Inflammatory macrophage treated with lipopolysaccharide for 1 hour (primary cell): ENCODE data around the gene SBF2.
A peak's percentile ranks its signal among the peaks of the same experiment; 100 is the strongest.
"Not testable (repeated sequence)": the region's sequence is repeated elsewhere in the genome, so short reads cannot be mapped to it uniquely, and the experiment has no call there.

Experiments used
- DNase-seq, 2 donors: peaks; one replicate each; pipeline ENCODE4 v3.0.0-alpha.2; 2020 to 2022

Gene SBF2

DNA sequence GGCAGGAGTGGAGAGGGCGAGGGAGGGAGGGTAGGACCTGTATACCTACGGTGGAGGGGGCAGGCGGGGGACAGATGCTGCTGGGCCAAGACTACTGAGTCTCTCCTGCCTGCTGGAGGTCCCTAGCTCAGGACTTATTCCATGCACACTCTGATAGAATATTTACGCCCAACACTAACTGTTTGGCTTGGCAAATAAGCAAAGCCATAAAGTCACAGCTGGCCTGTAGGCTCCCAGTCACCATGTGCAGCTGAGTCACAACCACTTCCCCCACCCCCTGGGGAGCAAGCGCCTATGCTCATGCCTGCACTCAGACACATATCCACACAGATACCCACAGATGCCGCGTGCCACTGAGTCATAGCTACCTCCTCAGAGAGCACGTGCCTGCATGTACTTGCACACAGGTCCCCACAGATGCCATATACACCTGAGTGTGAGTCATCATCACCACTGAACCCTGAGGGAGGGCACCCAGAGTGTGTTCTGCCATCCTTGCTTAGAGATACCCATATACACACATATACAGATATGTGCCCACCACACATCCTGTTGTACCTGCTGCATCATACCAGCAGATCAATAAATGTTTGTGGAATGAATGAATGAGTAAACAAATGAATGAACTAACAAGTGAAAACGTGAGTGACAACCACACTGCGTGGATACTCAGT is 534.4 kb downstream of the SBF2 start:
- peak; percentile 89 to 94 for DNase-seq

DNA sequence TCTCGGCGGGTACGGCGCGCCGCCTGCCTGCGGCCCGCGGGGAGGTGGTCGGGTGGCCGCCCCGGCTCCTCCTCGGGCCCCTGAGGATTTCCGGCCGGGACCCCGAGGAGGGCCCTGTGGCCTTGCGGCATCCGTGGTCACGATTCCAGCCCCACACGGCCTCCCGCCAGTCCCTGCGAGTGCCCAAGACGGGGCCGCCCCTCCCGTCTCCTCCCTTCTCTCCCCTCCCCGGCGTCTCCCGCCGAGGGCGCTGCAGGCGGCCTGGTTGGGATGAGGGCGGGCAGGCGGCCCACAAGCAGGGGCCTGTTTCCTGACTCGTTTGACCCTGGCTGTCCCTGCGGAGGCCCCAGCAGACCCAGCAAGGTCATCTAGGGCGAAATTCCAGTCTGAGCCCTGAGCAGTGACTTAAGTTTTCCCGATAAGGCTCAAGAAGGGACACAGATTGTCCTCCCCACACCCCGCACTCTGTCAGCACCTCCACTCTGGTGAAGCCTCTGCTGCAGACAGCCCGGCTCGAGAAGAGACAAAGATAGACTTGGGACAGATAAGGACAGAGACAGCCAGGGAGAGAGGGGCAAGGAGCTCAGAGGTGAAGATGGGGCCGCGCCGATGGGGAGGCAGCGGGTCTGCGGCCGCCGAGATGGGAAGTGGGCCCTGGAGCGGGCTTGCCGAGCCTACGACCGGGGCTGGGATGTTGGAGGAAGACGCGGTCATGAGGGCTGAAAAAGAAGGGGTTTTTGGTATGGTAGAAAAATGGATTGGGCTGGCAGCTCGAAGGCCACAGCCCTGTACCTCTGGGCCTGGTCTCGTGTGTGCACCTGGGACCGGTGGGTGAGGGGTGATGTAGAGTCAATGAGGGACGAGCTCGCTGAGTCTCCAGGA is 535.1 kb downstream of the SBF2 start:
- DNase-seq, result peak; percentile 42 to 67

DNA sequence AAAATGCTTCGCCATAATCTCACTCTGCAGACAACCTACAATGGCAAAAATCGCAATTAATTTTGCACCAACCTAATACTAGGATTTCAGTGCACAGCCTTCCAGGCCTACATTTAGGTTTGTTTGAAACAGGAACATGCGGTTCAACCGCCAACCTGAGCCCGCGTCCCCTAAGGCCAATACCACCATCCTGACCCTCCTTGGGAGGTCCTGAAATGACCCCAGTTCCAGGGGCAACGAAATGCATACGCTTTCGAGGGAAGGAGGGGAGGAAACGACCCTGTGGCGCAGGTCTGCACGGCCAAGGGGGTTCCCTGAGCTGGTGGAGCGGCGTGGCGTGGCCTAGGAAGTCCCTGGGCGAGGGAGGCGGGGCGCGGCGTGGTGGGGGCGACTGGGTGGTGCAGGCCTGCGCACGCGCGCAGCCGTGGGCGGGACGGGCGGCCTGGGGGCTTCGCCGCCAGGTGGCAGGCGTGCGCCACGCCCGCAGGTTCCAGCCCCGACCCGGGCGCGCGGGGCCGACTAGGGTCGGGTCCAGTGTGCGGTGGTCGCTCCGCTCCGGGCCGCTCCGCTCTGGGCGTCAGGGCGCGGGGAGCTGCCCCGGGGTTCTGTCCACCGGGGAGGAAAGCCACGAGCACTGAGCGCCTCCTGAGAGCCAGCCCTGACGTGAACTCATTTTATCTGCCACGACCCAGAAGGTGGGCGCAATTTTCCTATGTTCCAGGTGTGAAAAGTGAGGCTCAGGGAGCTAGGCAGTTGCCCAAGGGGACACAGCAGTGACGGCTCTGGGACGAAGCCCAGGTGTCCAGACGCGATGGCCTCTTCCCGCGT is 536.0 kb downstream of the SBF2 start:
- peak; percentile 85 to 90 for DNase-seq

DNA sequence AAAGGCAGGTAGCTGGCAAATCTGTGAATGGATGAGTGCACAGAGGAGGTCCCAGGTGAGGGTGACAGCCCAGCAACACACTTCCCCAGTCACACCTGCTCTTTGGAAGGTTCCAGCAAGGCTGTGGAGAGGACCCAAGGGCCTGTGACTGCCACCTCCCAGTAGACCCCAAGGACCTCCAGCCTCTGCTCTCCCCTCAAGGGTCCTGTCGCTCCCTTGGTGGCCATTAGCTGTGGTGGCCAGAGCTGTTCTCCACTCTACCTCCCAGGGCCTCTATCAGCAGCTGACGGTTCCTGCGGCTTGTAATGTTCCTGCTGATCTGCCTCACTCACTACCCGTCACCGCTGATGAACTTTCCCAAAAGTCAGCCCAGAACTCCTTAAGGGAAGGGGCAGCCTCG is 537.1 kb downstream of the SBF2 start:
- no peak for DNase-seq

DNA sequence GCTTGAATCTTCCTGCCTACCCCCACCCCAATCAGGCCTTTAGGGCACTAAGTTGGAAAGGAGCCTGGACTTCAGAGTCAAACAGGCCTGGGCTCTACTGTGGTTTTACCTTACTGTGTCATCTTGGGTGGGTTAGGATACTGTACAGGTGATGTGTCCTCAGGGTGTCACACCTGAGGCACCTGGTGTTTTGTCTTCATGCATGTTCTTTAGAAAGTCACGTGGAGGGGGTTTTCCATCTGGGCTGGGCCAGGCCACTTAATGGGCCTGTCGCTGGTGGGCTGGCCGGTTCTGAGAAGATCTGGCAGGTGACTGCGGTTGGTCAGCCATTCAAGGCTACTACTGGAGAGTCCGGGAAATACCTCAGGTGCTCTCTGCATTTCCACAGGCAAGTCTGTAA is 537.6 kb downstream of the SBF2 start:
- DNase-seq, result no peak

DNA sequence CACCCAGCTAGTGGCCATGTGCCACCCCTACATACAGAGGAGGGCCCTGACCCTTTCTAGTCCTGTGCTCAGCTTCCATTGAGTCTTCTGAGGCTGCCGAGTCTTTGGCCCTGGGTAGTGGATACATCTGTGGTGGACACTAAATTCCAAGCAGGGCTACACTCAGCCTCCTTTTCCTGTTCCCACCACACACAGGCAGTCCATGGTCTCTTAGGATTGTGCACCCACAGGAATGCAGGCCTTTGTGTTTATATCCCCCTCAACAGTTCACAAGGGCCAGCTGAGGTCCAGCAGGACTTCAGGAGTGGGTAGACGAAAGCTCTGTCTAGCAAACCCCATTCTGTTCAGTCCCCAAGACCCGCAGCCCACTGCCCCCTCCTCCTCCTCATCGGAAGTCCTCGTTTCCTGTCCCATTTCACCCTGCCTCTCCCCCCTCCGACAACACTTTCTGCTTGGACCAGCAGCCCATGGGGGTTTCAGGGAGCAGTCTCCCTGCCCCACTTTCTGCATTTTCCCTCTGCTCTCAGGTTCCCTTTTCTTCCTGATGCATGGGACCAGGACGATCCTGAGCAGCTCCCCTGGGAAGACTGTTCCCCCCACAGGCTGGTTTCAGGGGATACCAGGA is 538.3 kb downstream of the SBF2 start:
- DNase-seq, result no peak

DNA sequence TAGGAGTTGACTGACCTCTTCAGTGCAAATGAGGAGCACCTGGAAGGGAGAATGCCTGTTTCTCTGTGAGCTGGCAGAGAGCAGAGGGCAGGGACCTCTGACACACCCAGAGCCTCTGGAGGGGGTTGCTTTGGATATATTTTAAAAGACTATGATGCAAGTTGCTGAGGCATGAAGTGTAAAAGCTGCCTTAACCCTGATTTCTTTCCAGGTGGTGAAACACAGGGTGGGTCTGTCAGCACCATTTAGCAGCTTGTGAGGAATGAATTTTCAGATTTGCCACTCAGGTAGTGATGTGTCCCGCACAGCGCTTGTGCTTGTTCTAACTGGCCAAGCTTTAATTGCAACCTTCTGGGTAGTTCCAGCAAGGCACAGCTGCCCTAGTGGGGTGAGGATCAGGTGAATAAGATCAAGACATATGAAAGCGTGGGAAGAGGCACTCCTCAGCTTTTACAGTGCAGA is 540.0 kb downstream of the SBF2 start:
- no peak for DNase-seq

DNA sequence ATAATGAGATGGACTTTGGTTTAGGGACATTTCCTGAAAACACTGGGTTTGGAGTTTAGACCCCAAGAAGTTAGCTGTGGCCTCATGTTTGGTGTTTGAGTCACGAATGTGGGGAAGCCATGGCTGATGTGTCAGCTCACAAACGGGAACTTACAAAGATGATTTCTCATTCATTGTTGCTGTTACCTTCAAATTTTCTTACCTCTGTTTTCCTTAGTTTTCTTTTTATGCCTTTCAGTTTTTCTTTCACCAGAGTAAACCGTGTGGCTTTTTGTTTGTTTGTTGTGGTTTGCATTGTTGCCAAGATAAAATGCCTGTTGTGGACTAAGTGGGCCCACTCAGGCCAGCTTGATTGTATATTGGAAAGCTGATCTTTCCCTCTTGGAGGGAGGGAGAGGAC is 541.0 kb downstream of the SBF2 start:
- peak; percentile 53 to 67 for DNase-seq

DNA sequence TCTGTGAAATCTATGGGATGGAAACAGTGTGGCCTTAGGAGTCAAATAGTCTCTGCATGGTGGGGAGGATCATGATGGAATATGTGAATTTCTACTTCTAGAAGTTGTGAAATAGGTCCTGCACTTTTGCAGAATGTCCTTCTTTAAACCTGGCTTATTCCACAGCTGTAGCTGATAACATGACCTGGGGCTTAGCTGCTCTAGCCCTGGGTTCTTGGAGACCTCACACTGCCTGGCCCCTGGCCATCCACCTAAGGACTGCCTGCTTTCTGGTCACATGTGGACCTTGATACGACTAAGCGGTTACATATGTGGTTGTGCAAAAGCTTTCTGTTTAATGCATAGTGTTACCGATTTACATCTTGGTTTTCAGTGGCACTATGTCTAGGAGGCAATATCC is 541.9 kb downstream of the SBF2 start:
- DNase-seq, result no peak

DNA sequence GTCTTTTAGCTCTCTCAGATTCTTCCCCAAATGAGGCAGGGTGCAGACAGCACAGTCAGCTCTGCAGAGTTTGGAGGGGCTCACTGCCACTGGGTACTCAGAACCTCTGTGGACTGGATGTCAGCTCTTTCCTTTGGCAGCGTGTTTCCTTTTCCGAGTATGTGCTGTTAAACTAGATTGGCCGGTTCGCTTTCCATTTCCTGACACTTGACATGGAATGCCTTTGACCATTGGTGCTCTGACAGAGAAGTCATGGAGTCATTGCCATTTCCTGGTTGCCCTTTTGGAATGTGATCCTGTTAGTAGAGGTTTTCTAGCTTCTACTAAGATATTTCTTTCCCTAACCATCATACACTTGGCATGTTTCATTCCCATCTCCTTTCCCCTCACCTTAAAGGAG is 543.5 kb downstream of the SBF2 start:
- no peak for DNase-seq

DNA sequence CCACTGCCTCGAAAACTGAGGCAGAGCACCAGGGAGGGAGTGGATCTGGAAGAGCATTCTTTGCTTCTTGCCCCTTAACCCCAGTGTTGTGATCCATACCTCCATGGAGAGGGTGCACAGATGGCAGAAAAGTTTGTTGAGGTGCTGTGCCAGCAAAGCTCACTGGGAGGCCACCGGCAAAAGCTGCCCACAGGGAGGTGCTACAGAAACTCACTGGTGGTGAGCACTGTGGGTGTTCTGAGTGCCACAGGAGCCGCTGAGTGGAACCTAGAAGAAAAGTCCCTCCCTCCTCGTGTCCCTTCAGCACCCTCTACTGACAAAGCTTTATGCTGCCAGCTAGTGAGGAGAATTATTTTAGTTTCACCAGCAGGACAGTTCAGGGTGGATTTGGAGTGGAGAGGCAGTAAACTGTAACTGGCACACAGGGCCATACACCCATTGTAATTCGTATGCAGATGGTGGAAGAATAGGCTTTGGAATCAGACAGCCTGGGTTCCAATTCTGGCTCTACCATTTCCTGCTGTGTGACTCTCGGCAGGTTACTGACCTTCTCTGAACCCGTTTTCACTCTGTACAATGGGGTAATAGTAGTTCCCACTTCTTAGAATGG is 545.6 kb downstream of the SBF2 start:
- peak; percentile 74 to 80 for DNase-seq

DNA sequence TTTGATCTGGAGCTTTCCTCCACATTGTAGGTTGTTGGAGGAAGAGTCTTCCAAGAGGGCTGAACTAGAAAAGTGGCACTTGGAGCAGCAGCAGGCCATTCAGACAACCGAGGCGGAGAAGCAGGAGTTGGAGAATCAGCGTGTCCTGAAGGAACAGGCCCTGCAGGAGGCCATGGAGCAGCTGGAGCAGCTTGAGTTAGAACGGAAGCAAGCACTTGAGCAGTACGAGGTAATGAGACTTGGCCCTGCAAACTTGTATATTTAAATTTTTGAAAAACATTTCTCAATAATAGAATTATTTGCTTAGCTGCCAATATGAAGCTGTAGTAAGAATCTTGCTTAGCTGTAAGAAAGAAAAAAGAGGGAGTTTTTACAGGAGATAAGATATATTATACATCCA is 546.2 kb downstream of the SBF2 start:
- DNase-seq, result no peak

DNA sequence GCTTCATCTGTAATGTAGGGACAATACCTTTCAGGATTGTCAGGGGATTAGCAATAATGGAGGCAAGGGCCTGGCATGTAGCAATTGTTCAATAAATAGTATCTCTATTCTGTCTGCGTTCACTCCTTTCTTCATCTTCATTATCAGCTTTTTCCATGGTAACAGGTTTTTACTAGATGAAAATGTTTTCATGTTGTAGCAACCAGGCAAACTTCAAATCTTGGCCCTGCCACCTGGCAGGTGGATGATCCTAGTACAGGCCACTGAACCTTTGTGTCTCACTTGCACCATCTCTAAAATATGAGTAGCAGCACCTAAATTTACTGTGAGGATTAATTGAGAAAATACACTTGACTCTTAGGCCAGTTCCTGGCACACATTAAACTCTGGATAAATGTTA is 546.8 kb downstream of the SBF2 start:
- DNase-seq, result no peak

DNA sequence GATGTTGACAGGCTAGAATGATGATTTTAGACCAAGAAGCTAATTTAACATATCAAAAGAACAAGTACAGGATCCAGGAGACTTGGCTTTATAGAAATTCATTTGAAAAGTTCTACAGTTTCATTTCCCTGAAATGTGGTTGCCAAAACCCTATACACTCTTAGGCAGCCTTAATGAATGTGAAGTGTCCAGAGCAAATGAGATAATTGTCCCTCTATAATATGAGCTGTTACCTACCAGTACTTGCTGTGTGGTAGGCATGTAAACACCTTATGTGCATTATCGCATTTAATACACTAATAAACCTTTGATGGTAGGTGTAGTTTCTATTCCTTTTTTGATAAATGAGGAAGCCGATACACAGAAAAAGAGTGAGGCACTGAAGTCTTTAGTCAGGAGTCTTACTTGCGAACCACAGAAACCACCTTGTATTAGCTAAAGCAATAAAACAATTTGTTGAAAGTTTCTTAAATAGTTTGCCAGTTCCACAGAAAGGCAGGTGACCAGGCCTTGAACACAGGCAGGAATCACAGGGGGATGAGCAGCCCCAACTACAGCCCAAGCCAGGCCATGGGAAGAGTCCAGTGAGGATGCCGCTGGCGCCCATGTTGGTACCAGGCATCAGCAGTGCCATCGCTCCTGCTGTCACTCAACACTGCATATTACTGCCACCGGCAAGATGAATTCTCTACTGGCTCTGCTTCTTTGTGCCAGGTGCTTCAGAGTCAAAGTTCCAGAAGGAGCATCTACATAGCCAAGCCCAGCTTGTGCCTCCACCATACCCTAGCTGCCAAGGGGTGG is 548.4 kb downstream of the SBF2 start:
- DNase-seq, result peak in 1 of 2 donors; percentile 25

DNA sequence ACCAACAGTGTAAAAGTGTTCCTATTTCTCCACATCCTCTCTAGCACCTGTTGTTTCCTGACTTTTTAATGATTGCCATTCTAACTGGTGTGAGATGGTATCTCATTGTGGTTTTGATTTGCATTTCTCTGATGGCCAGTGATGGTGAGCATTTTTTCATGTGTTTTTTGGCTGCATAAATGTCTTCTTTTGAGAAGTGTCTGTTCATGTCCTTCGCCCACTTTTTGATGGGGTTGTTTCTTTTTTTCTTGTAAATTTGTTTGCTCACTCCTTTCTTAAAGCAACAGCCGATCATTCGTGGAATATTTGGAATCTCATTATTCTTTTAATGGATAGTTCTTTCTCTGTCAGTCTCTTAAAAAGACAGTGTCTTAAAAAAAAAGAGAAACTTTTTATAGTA is 550.5 kb downstream of the SBF2 start:
- not testable (repeated sequence) for DNase-seq

DNA sequence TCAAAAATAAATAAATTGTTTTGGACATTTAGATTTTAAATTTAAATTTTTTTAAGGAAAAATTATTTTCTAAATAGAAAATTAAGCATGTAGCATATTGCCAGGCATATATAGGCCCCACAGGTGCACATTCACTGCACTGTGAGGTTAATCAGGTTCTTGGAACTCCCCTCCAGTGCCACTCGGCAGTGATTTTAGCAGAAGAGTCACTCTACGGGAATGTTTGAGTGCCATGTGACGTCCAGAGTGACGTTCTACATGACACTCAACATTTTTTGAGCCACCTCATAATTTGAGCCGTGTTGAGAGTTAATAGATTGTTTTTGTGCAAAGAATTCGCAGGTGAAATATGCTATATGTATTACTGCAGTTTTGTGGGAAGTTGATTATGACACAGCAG is 552.8 kb downstream of the SBF2 start:
- DNase-seq, result no peak

DNA sequence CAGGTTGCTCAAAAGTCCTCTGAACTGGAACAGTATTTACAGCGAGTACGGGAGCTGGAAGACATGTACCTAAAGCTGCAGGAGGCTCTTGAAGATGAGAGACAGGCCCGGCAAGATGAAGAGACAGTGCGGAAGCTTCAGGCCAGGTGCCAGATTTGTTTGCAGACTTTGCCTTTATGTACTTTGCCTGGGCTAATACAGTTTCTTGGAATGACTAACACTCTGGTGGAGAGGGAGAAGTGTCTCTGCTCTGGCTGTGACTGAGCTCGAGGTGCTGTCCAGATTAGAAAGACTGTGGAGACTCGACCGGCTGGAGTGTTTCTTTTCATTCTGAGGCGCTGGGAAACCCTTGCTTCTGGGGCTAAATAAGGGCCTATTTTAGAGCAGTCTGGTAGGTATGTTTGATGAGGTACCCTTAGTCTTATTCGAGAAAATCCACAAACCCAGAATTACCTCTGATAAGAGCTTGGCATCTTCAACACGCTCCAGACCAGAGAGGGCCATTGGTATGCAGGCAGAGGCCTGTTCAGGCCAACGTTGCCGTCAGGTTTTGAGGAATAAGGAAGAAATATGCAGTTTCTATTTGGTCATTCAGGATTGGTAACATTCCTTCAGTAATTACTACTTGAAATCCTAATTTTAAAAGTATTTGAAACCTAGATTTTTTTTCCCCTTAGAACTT is 553.7 kb downstream of the SBF2 start:
- DNase-seq, result no peak

DNA sequence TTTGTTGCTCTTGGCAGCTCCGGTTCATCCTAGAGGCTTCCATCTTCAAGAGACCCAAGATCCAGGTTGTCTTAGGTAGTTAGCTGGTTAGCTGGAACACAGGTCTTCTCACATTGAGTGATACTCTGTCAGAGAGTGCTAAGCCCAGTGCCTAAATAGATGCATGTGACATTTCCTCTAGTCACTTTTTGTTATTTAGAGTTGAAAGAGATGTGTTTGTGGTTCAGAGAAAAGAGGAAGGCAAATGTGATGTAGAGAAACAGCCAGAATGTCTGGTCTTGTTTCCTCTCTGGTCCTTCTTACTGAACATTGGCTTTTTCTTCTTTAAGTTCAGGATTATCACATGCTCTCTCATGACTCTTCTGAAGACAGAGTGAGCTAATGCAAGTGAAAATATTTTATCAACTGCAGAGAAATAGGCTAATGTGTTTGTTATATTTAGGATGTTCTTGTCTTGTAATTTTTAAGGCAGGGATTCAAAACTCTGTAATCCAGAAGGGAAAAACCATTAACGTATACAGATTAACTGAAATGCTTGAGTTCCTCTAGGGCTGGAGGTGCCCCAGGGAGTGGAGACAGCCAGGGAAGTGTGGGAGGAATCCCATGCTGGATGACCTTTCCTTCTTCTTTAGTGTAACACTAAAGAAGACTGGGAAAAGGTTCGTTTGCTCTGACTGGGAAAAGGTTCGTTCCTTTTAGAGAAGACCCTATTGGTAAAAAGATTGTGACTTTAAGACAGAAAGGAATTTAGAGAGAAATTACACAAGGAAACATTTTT is 554.7 kb downstream of the SBF2 start:
- DNase-seq, result peak; percentile 25 to 36

DNA sequence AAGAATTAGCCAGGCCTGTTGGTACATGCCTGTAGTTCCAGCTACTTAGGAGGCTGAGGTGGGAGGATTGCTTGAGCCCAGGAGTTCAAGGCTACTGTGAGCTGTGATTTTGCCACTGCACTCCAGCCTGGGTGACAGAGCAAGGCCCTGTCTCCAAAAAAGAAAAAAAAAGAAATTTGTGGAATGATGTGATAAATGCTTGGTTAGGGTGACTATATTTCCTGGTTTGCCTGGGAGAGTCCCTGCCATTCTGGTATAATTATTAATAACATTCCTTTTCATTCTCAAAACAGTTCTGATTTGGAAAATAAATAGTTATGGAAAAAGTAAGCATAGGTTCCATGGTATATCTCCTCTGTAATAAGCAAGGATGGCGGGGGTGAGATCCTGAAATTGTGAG is 555.3 kb downstream of the SBF2 start:
- DNase-seq, result no peak

DNA sequence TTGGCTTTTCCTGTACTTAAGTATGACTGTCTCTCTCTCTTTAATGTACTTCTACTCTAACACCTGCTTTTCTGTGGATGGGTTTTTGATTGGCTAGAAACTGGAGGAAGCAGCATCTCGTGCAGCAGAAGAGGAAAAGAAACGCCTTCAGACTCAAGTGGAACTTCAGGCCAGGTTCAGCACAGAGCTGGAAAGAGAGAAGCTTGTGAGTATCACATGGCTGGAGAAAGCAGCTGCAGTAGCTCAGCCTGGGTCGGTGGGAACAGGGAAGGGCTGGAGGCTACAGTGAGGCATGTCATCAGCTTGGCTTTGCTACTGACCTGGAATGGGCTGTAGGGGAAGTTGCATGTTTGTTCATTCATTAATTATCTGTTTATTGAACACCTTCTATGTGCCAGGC is 555.9 kb downstream of the SBF2 start:
- peak; percentile 37 to 70 for DNase-seq
